H1 (cell line): ENCODE data around the gene FRMD4A. TPM values are rescaled to one million over a fixed set of nuclear protein-coding genes. Genes with fewer than 3 reads are reported as not detected.

ENCODE experiments used
- CTCF ChIA-PET: fragments of 300-600 bp; sonication (Branson Sonifier 250); formaldehyde crosslinking; loops from one replicate; lab custom pipeline; 2021; ENCODE audit not compliant: partially characterized antibody; lab: Charles Lee
- POLR2A ChIA-PET: fragments of 300-600 bp; sonication (Branson Sonifier 250); formaldehyde crosslinking; loops from one replicate; lab custom pipeline; 2021; ENCODE audit warnings: inconsistent platforms; ENCODE audit not compliant: partially characterized antibody; lab: Charles Lee
- DNase-seq, 2 experiments: peaks; one replicate each; pipeline versions ENCODE4 v3.0.0 to v3.0.0-alpha.2; 2010 to 2022; ENCODE audit warnings: low spot score in 2 of 2, low read depth in 1 of 2, mixed read lengths in 1 of 2
- FAIRE-seq: peaks from 2 replicates; lab custom pipeline; 2011; peaks lifted over from hg19 to GRCh38; lab: Jason Lieb, UNC
- H2AFZ ChIP-seq: 2 replicates; pipeline ENCODE4 v1.8.1; 2012; ENCODE audit warnings: low read length, inconsistent platforms
- H2AK5ac ChIP-seq: 2 replicates; pipeline ENCODE4 v1.6.1; 2013; ENCODE audit warnings: low read depth, low read length
- H2BK120ac ChIP-seq: replicated peaks from 2 replicates; pipeline ENCODE3; 2013; ENCODE audit warnings: low read depth, low read length, inconsistent platforms
- H2BK12ac ChIP-seq: 2 replicates; pipeline ENCODE4 v1.6.1; 2013; ENCODE audit warnings: low read depth, low read length
- H2BK15ac ChIP-seq: 2 replicates; pipeline ENCODE4 v1.6.1; 2013; ENCODE audit warnings: low read length
- H2BK20ac ChIP-seq: 2 replicates; pipeline ENCODE4 v1.6.1; 2013; ENCODE audit warnings: low read length
- H2BK5ac ChIP-seq: 2 replicates; pipeline ENCODE4 v1.6.1; 2013; ENCODE audit warnings: low read depth, low read length
- H3K14ac ChIP-seq: 2 replicates; pipeline ENCODE4 v1.6.1; 2013; ENCODE audit warnings: inconsistent platforms; ENCODE audit not compliant: insufficient read length
- H3K18ac ChIP-seq: 2 replicates; pipeline ENCODE4 v1.6.1; 2013; ENCODE audit warnings: low read length; ENCODE audit errors: extremely low read depth
- H3K23ac ChIP-seq: 2 replicates; pipeline ENCODE4 v1.6.1; 2013; ENCODE audit warnings: inconsistent platforms; ENCODE audit not compliant: insufficient read length
- H3K23me2 ChIP-seq: 2 replicates; pipeline ENCODE4 v1.6.1; 2013; ENCODE audit warnings: low read depth, low read length
- H3K27ac ChIP-seq: 2 replicates; pipeline ENCODE4 v1.6.1; 2011; ENCODE audit warnings: low read depth, low read length, inconsistent platforms
- H3K27me3 ChIP-seq, 4 experiments: replicated peaks in 1 of 4; 1 replicate in 1 of 4; 2 replicates in 3 of 4; pipeline versions ENCODE4 v1.6.1 to v1.8.1; 2011 to 2013; ENCODE audit warnings: low read length in 3 of 4, mild to moderate bottlenecking in 3 of 4, inconsistent platforms in 2 of 4, mixed read lengths in 2 of 4, moderate library complexity in 1 of 4; ENCODE audit not compliant: control insufficient read depth in 3 of 4, insufficient read depth in 3 of 4; ENCODE audit errors: extremely low read depth in 1 of 4
- H3K36me3 ChIP-seq, 4 experiments: 2 replicates each; pipeline versions ENCODE4 v1.6.1 to v1.8.1; 2011 to 2013; ENCODE audit warnings: mild to moderate bottlenecking in 4 of 4, low read length in 3 of 4, moderate library complexity in 2 of 4, control low read depth in 1 of 4, inconsistent platforms in 1 of 4; ENCODE audit not compliant: insufficient read depth in 4 of 4, control insufficient read depth in 2 of 4
- H3K4ac ChIP-seq: replicated peaks from 2 replicates; pipeline ENCODE3; 2013; ENCODE audit warnings: low read length, low read depth, mixed read lengths, inconsistent platforms; ENCODE audit not compliant: insufficient read length
- H3K4me1 ChIP-seq, 4 experiments: replicated peaks in 1 of 4; 1 replicate in 1 of 4; 2 replicates in 3 of 4; pipeline versions ENCODE4 v1.6.1 to v1.8.1; 2011 to 2013; ENCODE audit warnings: low read length in 3 of 4, inconsistent platforms in 2 of 4, mixed read lengths in 1 of 4; ENCODE audit not compliant: insufficient read depth in 4 of 4, control insufficient read depth in 3 of 4
- H3K4me2 ChIP-seq, 2 experiments: 2 replicates each; pipeline versions ENCODE4 v1.6.1 to v1.8.1; 2011 to 2013; ENCODE audit warnings: low read depth in 2 of 2, low read length in 2 of 2, control low read depth in 1 of 2, inconsistent platforms in 1 of 2, mild to moderate bottlenecking in 1 of 2; ENCODE audit not compliant: insufficient read depth in 1 of 2
- H3K4me3 ChIP-seq, 4 experiments: fragments of 200-600, 300-600 bp in 1 of 4; sonication (generic), shearing (Covaris generic), sonication (Bioruptor Twin) in 1 of 4; 2 replicates each; pipeline versions ENCODE4 v1.5.1 to v1.8.1; 2011 to 2016; ENCODE audit warnings: low read length in 4 of 4, low read depth in 3 of 4, control low read depth in 2 of 4, inconsistent platforms in 2 of 4, mild to moderate bottlenecking in 2 of 4, mixed read lengths in 1 of 4, moderate library complexity in 1 of 4; ENCODE audit not compliant: insufficient read depth in 2 of 4; ENCODE audit errors: extremely low read depth in 1 of 4
- H3K56ac ChIP-seq: replicated peaks from 2 replicates; pipeline ENCODE3; 2013; ENCODE audit warnings: low read depth, mild to moderate bottlenecking, mixed read lengths, low read length, inconsistent platforms; ENCODE audit not compliant: insufficient read length
- H3K79me1 ChIP-seq: 2 replicates; pipeline ENCODE4 v1.6.1; 2013; ENCODE audit warnings: low read depth, low read length, control low read depth
- H3K79me2 ChIP-seq, 2 experiments: 2 replicates each; pipeline versions ENCODE4 v1.6.1 to v1.8.1; 2012 to 2013; ENCODE audit warnings: low read length in 2 of 2, mild to moderate bottlenecking in 2 of 2, inconsistent platforms in 1 of 2; ENCODE audit not compliant: insufficient read depth in 2 of 2, control insufficient read depth in 1 of 2
- H3K9ac ChIP-seq, 4 experiments: replicated peaks in 1 of 4; 1 replicate in 1 of 4; 2 replicates in 3 of 4; pipeline versions ENCODE4 v1.6.1 to v1.8.1; 2011 to 2013; ENCODE audit warnings: low read depth in 3 of 4, low read length in 3 of 4, control low read depth in 2 of 4, mild to moderate bottlenecking in 2 of 4, moderate library complexity in 2 of 4, inconsistent platforms in 1 of 4; ENCODE audit errors: extremely low read depth in 1 of 4
- H3K9me3 ChIP-seq, 2 experiments: 2 replicates each; pipeline versions ENCODE4 v1.6.1 to v1.8.1; 2012 to 2013; ENCODE audit warnings: mild to moderate bottlenecking in 2 of 2, moderate library complexity in 2 of 2, control low read depth in 1 of 2, inconsistent platforms in 1 of 2, low read depth in 1 of 2, low read length in 1 of 2, mixed read lengths in 1 of 2; ENCODE audit not compliant: insufficient read depth in 2 of 2
- H4K20me1 ChIP-seq, 2 experiments: replicated peaks in 1 of 2; 2 replicates each; pipeline versions ENCODE3 to v1.8.1; 2011 to 2013; ENCODE audit warnings: inconsistent platforms in 2 of 2, low read length in 2 of 2, mild to moderate bottlenecking in 1 of 2; ENCODE audit not compliant: insufficient read depth in 2 of 2, control insufficient read depth in 1 of 2
- H4K5ac ChIP-seq: 2 replicates; pipeline ENCODE4 v1.6.1; 2013; ENCODE audit warnings: low read length, low read depth, mixed read lengths, inconsistent platforms; ENCODE audit not compliant: insufficient read length
- H4K8ac ChIP-seq: 2 replicates; pipeline ENCODE4 v1.8.0; 2013; ENCODE audit warnings: mild to moderate bottlenecking, moderate library complexity, low read length, inconsistent platforms; ENCODE audit not compliant: insufficient read depth; ENCODE audit errors: extremely low read depth
- H4K91ac ChIP-seq: replicated peaks from 2 replicates; pipeline ENCODE3; 2013; ENCODE audit warnings: low read length, mixed read lengths, inconsistent platforms; ENCODE audit not compliant: insufficient read length
- CBX5 ChIP-seq: fragments of 300-800, 300-1000 bp; sonication (generic); IDR thresholded peaks from 2 replicates; pipeline ENCODE4 v1.7.1; 2016; ENCODE audit warnings: antibody characterized with exemption, low read length, low read depth
- CTBP2 ChIP-seq: IDR thresholded peaks from 2 replicates; pipeline ENCODE4 v1.7.0; 2011; ENCODE audit warnings: borderline replicate concordance, mild to moderate bottlenecking, moderate library complexity, mixed read lengths, low read length; ENCODE audit not compliant: insufficient read depth, insufficient read length
- CTCF ChIP-seq, 3 experiments: IDR thresholded peaks; 1 replicate in 2 of 3; 2 replicates in 1 of 3; pipeline versions ENCODE4 v1.5.1 to v1.6.1; 2011; ENCODE audit warnings: low read length in 3 of 3, mild to moderate bottlenecking in 3 of 3, inconsistent platforms in 2 of 3, low read depth in 1 of 3, moderate library complexity in 1 of 3; ENCODE audit not compliant: insufficient read depth in 1 of 3; ENCODE audit errors: control extremely low read depth in 1 of 3
- EGR1 ChIP-seq: IDR thresholded peaks from 2 replicates; pipeline ENCODE4 v1.6.1; 2011; ENCODE audit warnings: low read depth, low read length, borderline replicate concordance
- EZH2 ChIP-seq: fragments of 200-600 bp; sonication (generic); IDR thresholded peaks from 2 replicates; pipeline ENCODE4 v1.7.1; 2012; ENCODE audit warnings: low read depth, mild to moderate bottlenecking, moderate library complexity, low read length, inconsistent platforms; ENCODE audit not compliant: severe bottlenecking
- NRF1 ChIP-seq: IDR thresholded peaks from 2 replicates; pipeline ENCODE4 v1.6.1; 2011; ENCODE audit warnings: mild to moderate bottlenecking, low read depth, low read length, improper control_type of control experiment
- PHF8 ChIP-seq: fragments of 200-600 bp; sonication (generic); conservative IDR thresholded peaks from 2 replicates; pipeline ENCODE4 v1.7.1; 2012; ENCODE audit warnings: low read depth, mild to moderate bottlenecking, inconsistent platforms, low read length, moderate library complexity
- SAP30 ChIP-seq: fragments of 300-600 bp; sonication (generic); IDR thresholded peaks from 2 replicates; pipeline ENCODE4 v1.7.1; 2012; ENCODE audit warnings: low read length, moderate library complexity, mild to moderate bottlenecking, inconsistent platforms; ENCODE audit not compliant: insufficient read depth, insufficient replicate concordance
- SP1 ChIP-seq: IDR thresholded peaks from 2 replicates; pipeline ENCODE4 v1.6.1; 2011; ENCODE audit warnings: low read depth, low read length
- WGBS, 2 experiments: shearing (Covaris generic) in 1 of 2; methylation state at CpG; one replicate each; pipeline versions ENCODE4 v1.1.6 to v1.1.7; 2013 to 2015; ENCODE audit warnings: low lambda C conversion rate in 2 of 2, mixed read lengths in 2 of 2, inconsistent platforms in 1 of 2, low coverage in 1 of 2, missing lambda C conversion rate in 1 of 2; ENCODE audit not compliant: insufficient replicate concordance in 2 of 2, insufficient coverage in 1 of 2, insufficient read length in 1 of 2; ENCODE audit errors: extremely low coverage in 1 of 2, missing lambda C conversion rate in 1 of 2; 5-methylcytosine and 5-hydroxymethylcytosine counted together
- polyA plus RNA-seq, 7 experiments: library from polyadenylated mRNA; depleted of rRNA in 3 of 7; stranded (reverse) in 5 of 7; unstranded in 2 of 7; fragments of >200 nt in 5 of 7; fragments of 200-250 nt in 2 of 7; gene quantifications; 1 replicate in 5 of 7; 2 replicates in 1 of 7; 4 replicates in 1 of 7; pipeline versions ENCODE4 v1.2.1 to v1.2.3, GENCODE V29; 2011 to 2013; ENCODE audit warnings: missing spikeins in 2 of 7, mixed read lengths in 2 of 7
- total RNA-seq: library from RNA; stranded (reverse); fragmentation: NEBNext Ultra II Directional; extraction: Animal tissue kit (Norgen Biotek cat#: 25700); gene quantifications from 2 replicates; pipeline ENCODE4 v1.2.1, GENCODE V29; 2021
- TF ChIP-seq, protein P1 (sequence below): IDR thresholded peaks from 2 replicates; pipeline ENCODE4 v1.6.1; 2012; ENCODE audit warnings: inconsistent platforms

The FRMD4A gene
- total and polyA plus RNA-seq, 2 of the 8 experiments (the other 6 are each of a cell fraction or from before 2014, with no cell fraction given) = 38.6 to 39.6 TPM

DNA sequence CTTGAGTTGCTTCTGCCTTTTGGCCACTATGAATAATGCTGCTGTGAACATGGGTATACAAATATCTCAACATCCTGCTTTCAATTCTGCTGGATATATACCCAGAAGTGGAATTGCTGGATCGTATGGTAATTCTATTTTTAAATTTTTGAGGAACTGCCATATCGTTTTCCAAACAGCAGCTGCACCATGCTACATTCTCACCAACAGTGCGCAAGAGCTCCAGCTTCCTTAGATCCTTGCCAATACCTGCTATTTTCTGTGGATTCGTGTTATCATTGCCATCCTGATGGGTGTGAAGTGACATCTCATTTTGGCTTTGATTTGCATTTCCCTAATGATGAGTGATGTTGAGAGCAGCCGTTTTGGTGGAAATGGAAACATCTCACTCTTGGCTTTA is 26.7 kb downstream of the FRMD4A start:
- no peaks in the 10 kb centered on the region for H3K23me2 ChIP-seq
- H2BK20ac ChIP-seq = no peak overlapping the region
- H4K5ac ChIP-seq = no peak overlapping the region
- H4K8ac ChIP-seq = no peak overlapping the region
- H3K27me3 ChIP-seq = peaks cover 0 to 1% (median 0%) of the 10 kb centered on the region in 4 experiments; a peak in 1 of 7 replicates
- no peak overlapping the region for H3K27ac ChIP-seq
- no peak overlapping the region for H2BK120ac ChIP-seq
- no peak overlapping the region for H2AK5ac ChIP-seq
- no peak overlapping the region for H3K14ac ChIP-seq
- H2BK15ac ChIP-seq = no peak overlapping the region
- no peak overlapping the region for H2AFZ ChIP-seq
- no peak overlapping the region for H3K9ac ChIP-seq
- no peak overlapping the region for H2BK12ac ChIP-seq
- no peak overlapping the region for H3K4ac ChIP-seq
- H3K9me3 ChIP-seq = no peaks in the 10 kb centered on the region
- ChIA-PET CTCF (interaction anchor here (0.9 to 3.4 kb wide), 9 partner anchors 9 to 175 kb away, joined by 3 to 18 read pairs (median 4); no protein-coding TSS in a partner anchor), POLR2A (no interaction called here)
- H3K79me1 ChIP-seq = no peaks in the 10 kb centered on the region
- H3K18ac ChIP-seq = no peak overlapping the region
- no peak overlapping the region for H2BK5ac ChIP-seq
- H3K4me3 ChIP-seq = no peak overlapping the region
- no peak overlapping the region for H3K4me2 ChIP-seq
- FAIRE-seq = no peak
- WGBS, 2 experiments = 84% methylated on average over 5 of the region's 5 CpGs; no CpG with 5 or more reads in 1 of the 2 experiments
- H4K91ac ChIP-seq = no peak overlapping the region
- DNase-seq = no peak
- H3K36me3 ChIP-seq = no peaks in the 10 kb centered on the region
- H3K56ac ChIP-seq = no peak overlapping the region
- no peak overlapping the region for H3K23ac ChIP-seq
- H3K4me1 ChIP-seq = peaks cover 0 to 2% (median 0%) of the 10 kb centered on the region in 4 experiments; a peak in 1 of 7 replicates
- H3K79me2 ChIP-seq = no peaks in the 10 kb centered on the region
- H4K20me1 ChIP-seq = no peaks in the 10 kb centered on the region
- TF ChIP-seq PHF8 = no peak
- no peak for TF ChIP-seq SP1
- TF ChIP-seq CBX5 = no peak
- TF ChIP-seq, protein P1, sequence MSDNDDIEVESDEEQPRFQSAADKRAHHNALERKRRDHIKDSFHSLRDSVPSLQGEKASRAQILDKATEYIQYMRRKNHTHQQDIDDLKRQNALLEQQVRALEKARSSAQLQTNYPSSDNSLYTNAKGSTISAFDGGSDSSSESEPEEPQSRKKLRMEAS = no peak
- no peak for TF ChIP-seq CTCF (IDR thresholded peaks at IDR 0.05; ENCODE audit: control extremely low read depth in 1 of 3, insufficient read depth in 1 of 3, low read depth in 1 of 3, low read length in 3 of 3)
- no peak for TF ChIP-seq SAP30
- no peak for TF ChIP-seq CTBP2
- no peak for TF ChIP-seq EZH2
- no peak for TF ChIP-seq NRF1
- no peak for TF ChIP-seq EGR1
